Mammary epithelial cell (primary cell): ENCODE data around the gene S1PR2.

Experiments used
- EZH2 ChIP-seq: IDR thresholded peaks from 2 replicates; pipeline ENCODE4 v1.6.1; 2012; ENCODE audit warnings: low read length, inconsistent platforms, borderline replicate concordance
- TF ChIP-seq, protein P1 (sequence below), 2 donors: IDR thresholded peaks in 1 of 2; conservative IDR thresholded peaks in 1 of 2; 2 replicates each; pipeline ENCODE4 v1.5.1; 2011 to 2012; ENCODE audit warnings: inconsistent platforms in 2 of 2, low read length in 2 of 2, mild to moderate bottlenecking in 2 of 2, control low read depth in 1 of 2, low read depth in 1 of 2; ENCODE audit not compliant: insufficient read depth in 1 of 2; ENCODE audit errors: extremely low read depth in 1 of 2

DNA sequence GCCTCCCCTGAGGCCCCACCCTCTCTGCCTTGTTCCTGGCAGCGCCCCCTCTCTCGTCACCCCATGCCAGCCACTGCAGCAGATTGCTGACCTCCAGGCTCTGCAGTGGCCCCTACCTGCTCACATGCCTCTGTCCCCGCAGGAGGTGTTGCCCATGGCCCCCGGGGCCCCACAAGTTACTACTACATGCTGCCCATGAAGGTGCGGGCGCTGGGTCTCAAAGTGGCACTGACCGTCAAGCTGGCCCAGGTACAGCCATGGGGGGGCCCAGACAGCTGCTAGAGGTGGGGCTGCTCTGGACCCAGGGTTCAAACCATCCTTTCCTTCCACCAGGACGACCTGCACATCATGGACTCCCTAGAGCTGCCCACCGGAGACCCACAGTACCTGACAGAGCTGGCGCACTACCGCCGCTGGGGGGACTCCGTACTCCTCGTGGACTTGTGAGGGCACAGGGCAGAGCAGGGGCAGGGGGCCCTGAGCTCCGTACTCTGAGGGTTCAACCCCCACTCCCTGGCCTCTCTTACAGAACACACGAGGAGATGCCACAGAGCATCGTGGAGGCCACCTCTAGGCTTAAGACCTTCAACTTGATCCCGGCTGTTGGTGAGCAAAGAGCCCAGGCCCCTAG lies 27.1 kb upstream of the S1PR2 start:
- TF ChIP-seq, protein P1, sequence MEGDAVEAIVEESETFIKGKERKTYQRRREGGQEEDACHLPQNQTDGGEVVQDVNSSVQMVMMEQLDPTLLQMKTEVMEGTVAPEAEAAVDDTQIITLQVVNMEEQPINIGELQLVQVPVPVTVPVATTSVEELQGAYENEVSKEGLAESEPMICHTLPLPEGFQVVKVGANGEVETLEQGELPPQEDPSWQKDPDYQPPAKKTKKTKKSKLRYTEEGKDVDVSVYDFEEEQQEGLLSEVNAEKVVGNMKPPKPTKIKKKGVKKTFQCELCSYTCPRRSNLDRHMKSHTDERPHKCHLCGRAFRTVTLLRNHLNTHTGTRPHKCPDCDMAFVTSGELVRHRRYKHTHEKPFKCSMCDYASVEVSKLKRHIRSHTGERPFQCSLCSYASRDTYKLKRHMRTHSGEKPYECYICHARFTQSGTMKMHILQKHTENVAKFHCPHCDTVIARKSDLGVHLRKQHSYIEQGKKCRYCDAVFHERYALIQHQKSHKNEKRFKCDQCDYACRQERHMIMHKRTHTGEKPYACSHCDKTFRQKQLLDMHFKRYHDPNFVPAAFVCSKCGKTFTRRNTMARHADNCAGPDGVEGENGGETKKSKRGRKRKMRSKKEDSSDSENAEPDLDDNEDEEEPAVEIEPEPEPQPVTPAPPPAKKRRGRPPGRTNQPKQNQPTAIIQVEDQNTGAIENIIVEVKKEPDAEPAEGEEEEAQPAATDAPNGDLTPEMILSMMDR (conservative IDR thresholded peaks at IDR 0.05 in 1 of 2, IDR thresholded peaks at IDR 0.05 in 1 of 2; ENCODE audit: extremely low read depth in 1 of 2, insufficient read depth in 1 of 2, low read depth in 1 of 2, low read length in 2 of 2) = no peak
- TF ChIP-seq EZH2 = no peak
